ACC112 (cell line): ENCODE results near the gene KRTAP5-8.
"Not testable (repeated sequence)": the region's sequence is repeated elsewhere in the genome, so short reads cannot be mapped to it uniquely, and the experiment has no call there.

Experiments
- H2AFZ ChIP-seq: fragments of 200-600 bp; sonication (generic); one replicate; pipeline ENCODE4 v1.6.0; 2017; ENCODE audit warnings: antibody characterized with exemption, low read length; ENCODE audit not compliant: unreplicated experiment
- H3K27ac ChIP-seq: fragments of 200-600 bp; sonication (generic); 2 replicates; pipeline ENCODE4 v1.5.1; 2014; ENCODE audit warnings: low read depth, mild to moderate bottlenecking, antibody characterized with exemption, low read length, moderate library complexity
- H3K27me3 ChIP-seq: fragments of 200-600 bp; sonication (generic); 2 replicates; pipeline ENCODE4 v1.6.1; 2014; ENCODE audit warnings: mild to moderate bottlenecking, antibody characterized with exemption, low read length, moderate library complexity, mixed read lengths; ENCODE audit not compliant: insufficient read depth
- H3K36me3 ChIP-seq: fragments of 200-600 bp; sonication (generic); 2 replicates; pipeline ENCODE4 v1.6.1; 2016; ENCODE audit warnings: mild to moderate bottlenecking, antibody characterized with exemption, low read length, moderate library complexity, mixed read lengths; ENCODE audit not compliant: insufficient read depth
- H3K4me1 ChIP-seq: fragments of 200-600 bp; sonication (generic); one replicate; pipeline ENCODE4 v1.6.1; 2016; ENCODE audit warnings: low read length, mixed read lengths; ENCODE audit not compliant: insufficient read depth, unreplicated experiment, control insufficient read depth
- H3K4me3 ChIP-seq: fragments of 200-600 bp; sonication (generic); 2 replicates; pipeline ENCODE4 v1.5.1; 2014; ENCODE audit warnings: mild to moderate bottlenecking, low read depth, low read length
- H3K79me2 ChIP-seq: fragments of 200-600 bp; sonication (generic); one replicate; pipeline ENCODE4 v1.6.0; 2016; ENCODE audit warnings: low read length; ENCODE audit not compliant: control insufficient read depth, unreplicated experiment, insufficient read depth

KRTAP5-8 gene

GRCh38 chr11:71518506-71519471 lies 19.0 kb upstream of the KRTAP5-8 start:
- Histone ChIP-seq H3K27ac (no peak overlapping the region), H3K36me3 (no peaks in the 10 kb centered on the region), H2AFZ (no peak overlapping the region), H3K79me2 (no peaks in the 10 kb centered on the region), H3K4me3 (no peak overlapping the region), H3K27me3 (no peaks in the 10 kb centered on the region), H3K4me1 (no peaks in the 10 kb centered on the region)

- H3K79me2 ChIP-seq: no peaks in the 10 kb centered on the region
- H3K4me1 ChIP-seq: no peaks in the 10 kb centered on the region
- peaks cover 1% of the 10 kb centered on the region; the same call in 1 of the 2 replicates for H3K27me3 ChIP-seq
- H3K4me3 ChIP-seq: no peak overlapping the region
- no peak overlapping the region for H3K27ac ChIP-seq
- H3K36me3 ChIP-seq: no peaks in the 10 kb centered on the region
- H2AFZ ChIP-seq: no peak overlapping the region
Observed at GRCh38 chr11:71519546-71519945, 18.3 kb upstream of the KRTAP5-8 start.

- Histone ChIP-seq H3K36me3 (no peaks in the 10 kb centered on the region), H3K27ac (no peak overlapping the region), H3K79me2 (no peaks in the 10 kb centered on the region), H2AFZ (no peak overlapping the region), H3K27me3 (peaks cover 17% of the 10 kb centered on the region; the same call in 1 of the 2 replicates), H3K4me3 (no peak overlapping the region), H3K4me1 (no peaks in the 10 kb centered on the region)
Observed at GRCh38 chr11:71525188-71525937, 12.5 kb upstream of the KRTAP5-8 start.

- Histone ChIP-seq H3K79me2 (no peaks in the 10 kb centered on the region), H3K27me3 (peaks cover 17% of the 10 kb centered on the region; the same call in 1 of the 2 replicates), H2AFZ (no peak overlapping the region), H3K4me3 (no peak overlapping the region), H3K36me3 (no peaks in the 10 kb centered on the region), H3K4me1 (no peaks in the 10 kb centered on the region), H3K27ac (no peak overlapping the region)
Observed at GRCh38 chr11:71525938-71526495, 11.8 kb upstream of the KRTAP5-8 start.

GRCh38 chr11:71526796-71527575 lies 10.8 kb upstream of the KRTAP5-8 start, which contains the start of gene KRTAP5-7:
TSS of gene KRTAP5-7 (plus strand) at chr11:71527267. CDS start at chr11:71527301, 34 bp downstream.
- H3K79me2 ChIP-seq, H2AFZ ChIP-seq, H3K27ac ChIP-seq, H3K36me3 ChIP-seq, H3K4me1 ChIP-seq, H3K4me3 ChIP-seq: not testable (repeated sequence)
- peaks cover 17% of the 10 kb centered on the region; the same call in 1 of the 2 replicates for H3K27me3 ChIP-seq

GRCh38 chr11:71527576-71528210 lies 10.1 kb upstream of the KRTAP5-8 start:
- Histone ChIP-seq H3K79me2 (no peaks in the 10 kb centered on the region), H2AFZ (no peak overlapping the region), H3K27ac (no peak overlapping the region), H3K4me1 (no peaks in the 10 kb centered on the region), H3K4me3 (no peak overlapping the region), H3K36me3 (no peaks in the 10 kb centered on the region), H3K27me3 (peaks cover 17% of the 10 kb centered on the region; the same call in 1 of the 2 replicates)

GRCh38 chr11:71530602-71531001 lies 7.2 kb upstream of the KRTAP5-8 start:
- Histone ChIP-seq H3K4me3 (no peak overlapping the region), H3K79me2 (no peaks in the 10 kb centered on the region), H2AFZ (no peak overlapping the region), H3K4me1 (no peaks in the 10 kb centered on the region), H3K27ac (no peak overlapping the region), H3K27me3 (peaks cover 8% of the 10 kb centered on the region; the same call in 1 of the 2 replicates), H3K36me3 (no peaks in the 10 kb centered on the region)

GRCh38 chr11:71532036-71532610 lies 5.7 kb upstream of the KRTAP5-8 start:
- no peak overlapping the region for H2AFZ ChIP-seq
- H3K27me3 ChIP-seq: peaks cover 6% of the 10 kb centered on the region; the same call in 1 of the 2 replicates
- no peaks in the 10 kb centered on the region for H3K79me2 ChIP-seq
- no peaks in the 10 kb centered on the region for H3K36me3 ChIP-seq
- H3K4me1 ChIP-seq: no peaks in the 10 kb centered on the region
- H3K4me3 ChIP-seq: no peak overlapping the region
- no peak overlapping the region for H3K27ac ChIP-seq

- H3K36me3 ChIP-seq, H3K27me3 ChIP-seq, H3K27ac ChIP-seq, H3K79me2 ChIP-seq, H3K4me3 ChIP-seq, H2AFZ ChIP-seq, H3K4me1 ChIP-seq: not testable (repeated sequence)
Observed at GRCh38 chr11:71534711-71535608, 2.9 kb upstream of the KRTAP5-8 start.
